GM06990 (cell line): ENCODE measurements around the gene EFCAB11.

Experiments used
- DNase-seq: peaks from one replicate; pipeline ENCODE4 v3.0.0-alpha.2; 2011; ENCODE audit not compliant: insufficient read length; ENCODE audit errors: extremely low read depth
- H3K27me3 ChIP-seq: replicated peaks from 2 replicates; pipeline ENCODE4 v1.6.0; 2011; ENCODE audit warnings: low read length; ENCODE audit not compliant: control insufficient read depth, insufficient read depth
- H3K36me3 ChIP-seq: 2 replicates; pipeline ENCODE4 v1.5.1; 2011; ENCODE audit warnings: low read length; ENCODE audit not compliant: control insufficient read depth, insufficient read depth
- H3K4me3 ChIP-seq: replicated peaks from 2 replicates; pipeline ENCODE4 v1.5.1; 2011; ENCODE audit warnings: low read depth, mild to moderate bottlenecking, control low read depth, low read length
- CTCF ChIP-seq: IDR thresholded peaks from 2 replicates; pipeline ENCODE4 v1.5.1; 2011; ENCODE audit warnings: low read length, control low read depth, mild to moderate bottlenecking, inconsistent platforms; ENCODE audit not compliant: insufficient read depth, poor library complexity, severe bottlenecking

The EFCAB11 gene

GRCh38 chr14:89853936-89854693, 100.4 kb downstream of the EFCAB11 start:
- TF ChIP-seq CTCF: no peak
- Histone ChIP-seq H3K27me3 (no peaks in the 10 kb centered on the region), H3K36me3 (no peaks in the 10 kb centered on the region), H3K4me3 (no peak overlapping the region)
- DNase-seq: no peak

- Histone ChIP-seq H3K36me3 (no peaks in the 10 kb centered on the region), H3K4me3 (no peak overlapping the region), H3K27me3 (no peaks in the 10 kb centered on the region)
- DNase-seq: no peak
- TF ChIP-seq CTCF: no peak
These were observed 103.4 kb downstream of the EFCAB11 start for GRCh38 chr14:89851106-89851505.

GRCh38 chr14:89849931-89850330, 104.6 kb downstream of the EFCAB11 start:
- DNase-seq: no peak
- H3K27me3 ChIP-seq: no peaks in the 10 kb centered on the region
- no peak overlapping the region for H3K4me3 ChIP-seq
- no peak for TF ChIP-seq CTCF
- H3K36me3 ChIP-seq: no peaks in the 10 kb centered on the region

- no peak for TF ChIP-seq CTCF
- no peaks in the 10 kb centered on the region for H3K27me3 ChIP-seq
- no peak for DNase-seq
- no peak overlapping the region for H3K4me3 ChIP-seq
- no peaks in the 10 kb centered on the region for H3K36me3 ChIP-seq
These were observed 106.4 kb downstream of the EFCAB11 start for GRCh38 chr14:89848165-89848564.

GRCh38 chr14:89845346-89845745, 109.2 kb downstream of the EFCAB11 start:
- Histone ChIP-seq H3K27me3 (no peaks in the 10 kb centered on the region), H3K36me3 (no peaks in the 10 kb centered on the region), H3K4me3 (no peak overlapping the region)
- no peak for TF ChIP-seq CTCF
- DNase-seq: no peak

- H3K27me3 ChIP-seq: no peaks in the 10 kb centered on the region
- TF ChIP-seq CTCF: no peak
- H3K4me3 ChIP-seq: no peak overlapping the region
- no peak for DNase-seq
- H3K36me3 ChIP-seq: no peaks in the 10 kb centered on the region
These were observed 110.0 kb downstream of the EFCAB11 start for GRCh38 chr14:89844508-89844907.
